GM12878 (cell line): ENCODE measurements around the gene NDRG4.

ENCODE experiments used
- ASH2L ChIP-seq: fragments of 300-600, 200-600 bp; sonication (generic); IDR thresholded peaks from 2 replicates; pipeline ENCODE4 v1.6.1; 2017; ENCODE audit warnings: low read depth, mild to moderate bottlenecking, borderline replicate concordance
- CBFB ChIP-seq: IDR thresholded peaks from 2 replicates; pipeline ENCODE4 v1.6.1; 2016; ENCODE audit warnings: antibody characterized with exemption, low read depth
- CTCF ChIP-seq, 3 experiments: IDR thresholded peaks in 2 of 3; conservative IDR thresholded peaks in 1 of 3; 2 replicates each; pipeline ENCODE4 v1.5.1; 2011; ENCODE audit warnings: low read depth in 3 of 3, low read length in 3 of 3, mild to moderate bottlenecking in 3 of 3, control low read depth in 2 of 3, moderate library complexity in 2 of 3, inconsistent platforms in 1 of 3, mixed read lengths in 1 of 3; ENCODE audit not compliant: control insufficient read depth in 2 of 3, insufficient read depth in 1 of 3; ENCODE audit errors: extremely low read depth in 1 of 3
- EZH2 ChIP-seq: IDR thresholded peaks from 2 replicates; pipeline ENCODE4 v1.6.1; 2012; ENCODE audit warnings: low read depth, mild to moderate bottlenecking, control low read depth, inconsistent platforms, low read length, borderline replicate concordance; ENCODE audit not compliant: control insufficient read depth
- GABPA ChIP-seq: IDR thresholded peaks from 2 replicates; pipeline ENCODE4 v1.6.1; 2014; ENCODE audit warnings: antibody characterized with exemption, low read depth, mild to moderate bottlenecking, inconsistent platforms
- PAX8 ChIP-seq: fragments of 450-650 bp; IDR thresholded peaks from 2 replicates; pipeline ENCODE4 v1.6.1; 2017; ENCODE audit warnings: mild to moderate bottlenecking, moderate library complexity
- POLR2A ChIP-seq: IDR thresholded peaks from 2 replicates; pipeline ENCODE4 v1.6.1; 2011; ENCODE audit warnings: low read depth, mild to moderate bottlenecking, low read length
- POLR2AphosphoS5 ChIP-seq: IDR thresholded peaks from 2 replicates; pipeline ENCODE4 v1.6.1; 2011; ENCODE audit warnings: mild to moderate bottlenecking, low read length, inconsistent platforms
- SP1 ChIP-seq: IDR thresholded peaks from one replicate; pipeline ENCODE4 v1.6.1; 2011; ENCODE audit warnings: low read depth, low read length
- TCF3 ChIP-seq: IDR thresholded peaks from 2 replicates; pipeline ENCODE4 v1.6.1; 2012; ENCODE audit warnings: low read depth, mild to moderate bottlenecking, low read length, borderline replicate concordance; ENCODE audit not compliant: insufficient read depth
- TCF7 ChIP-seq: IDR thresholded peaks from 2 replicates; pipeline ENCODE4 v1.6.1; 2014; ENCODE audit warnings: antibody characterized with exemption, borderline replicate concordance
- ZNF24 ChIP-seq: fragments of 450-650 bp; IDR thresholded peaks from 2 replicates; pipeline ENCODE4 v1.6.1; 2017; ENCODE audit warnings: antibody characterized with exemption, mild to moderate bottlenecking
- ZNF384 ChIP-seq: IDR thresholded peaks from 2 replicates; pipeline ENCODE4 v1.6.1; 2012; ENCODE audit warnings: low read depth, mild to moderate bottlenecking, low read length, improper control_type of control experiment, borderline replicate concordance
- TF ChIP-seq, protein P1 (sequence below): fragments of 450-650 bp; formaldehyde crosslinking; IDR thresholded peaks from 2 replicates; pipeline ENCODE4 v1.4.0; 2020; ENCODE audit warnings: mild to moderate bottlenecking, moderate library complexity

GRCh38 chr16:58492066-58492465 is 7.9 kb upstream of the NDRG4 start:
- TF ChIP-seq POLR2AphosphoS5 (no peak), ZNF24 (no peak), CTCF (IDR thresholded peaks at IDR 0.05 in 2 of 3, conservative IDR thresholded peaks at IDR 0.05 in 1 of 3; ENCODE audit: control insufficient read depth in 2 of 3, extremely low read depth in 1 of 3, insufficient read depth in 1 of 3, low read depth in 3 of 3, low read length in 3 of 3) (no peak), TCF7 (no peak), TCF3 (no peak), GABPA (no peak), CBFB (no peak), POLR2A (no peak), SP1 (no peak), EZH2 (no peak), ASH2L (no peak), ZNF384 (no peak), PAX8 (no peak)
- TF ChIP-seq, protein P1, sequence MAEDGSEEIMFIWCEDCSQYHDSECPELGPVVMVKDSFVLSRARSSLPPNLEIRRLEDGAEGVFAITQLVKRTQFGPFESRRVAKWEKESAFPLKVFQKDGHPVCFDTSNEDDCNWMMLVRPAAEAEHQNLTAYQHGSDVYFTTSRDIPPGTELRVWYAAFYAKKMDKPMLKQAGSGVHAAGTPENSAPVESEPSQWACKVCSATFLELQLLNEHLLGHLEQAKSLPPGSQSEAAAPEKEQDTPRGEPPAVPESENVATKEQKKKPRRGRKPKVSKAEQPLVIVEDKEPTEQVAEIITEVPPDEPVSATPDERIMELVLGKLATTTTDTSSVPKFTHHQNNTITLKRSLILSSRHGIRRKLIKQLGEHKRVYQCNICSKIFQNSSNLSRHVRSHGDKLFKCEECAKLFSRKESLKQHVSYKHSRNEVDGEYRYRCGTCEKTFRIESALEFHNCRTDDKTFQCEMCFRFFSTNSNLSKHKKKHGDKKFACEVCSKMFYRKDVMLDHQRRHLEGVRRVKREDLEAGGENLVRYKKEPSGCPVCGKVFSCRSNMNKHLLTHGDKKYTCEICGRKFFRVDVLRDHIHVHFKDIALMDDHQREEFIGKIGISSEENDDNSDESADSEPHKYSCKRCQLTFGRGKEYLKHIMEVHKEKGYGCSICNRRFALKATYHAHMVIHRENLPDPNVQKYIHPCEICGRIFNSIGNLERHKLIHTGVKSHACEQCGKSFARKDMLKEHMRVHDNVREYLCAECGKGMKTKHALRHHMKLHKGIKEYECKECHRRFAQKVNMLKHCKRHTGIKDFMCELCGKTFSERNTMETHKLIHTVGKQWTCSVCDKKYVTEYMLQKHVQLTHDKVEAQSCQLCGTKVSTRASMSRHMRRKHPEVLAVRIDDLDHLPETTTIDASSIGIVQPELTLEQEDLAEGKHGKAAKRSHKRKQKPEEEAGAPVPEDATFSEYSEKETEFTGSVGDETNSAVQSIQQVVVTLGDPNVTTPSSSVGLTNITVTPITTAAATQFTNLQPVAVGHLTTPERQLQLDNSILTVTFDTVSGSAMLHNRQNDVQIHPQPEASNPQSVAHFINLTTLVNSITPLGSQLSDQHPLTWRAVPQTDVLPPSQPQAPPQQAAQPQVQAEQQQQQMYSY (CRISPR knock-in tag) = no peak
